Stimulated activated CD4-positive, alpha-beta T cell treated with anti-CD3 and anti-CD28 coated beads, Interleukin-1b, Interleukin-23, amount 100 ng/mL, for 4 hours (primary cell): ENCODE data around the gene SLC25A47.

Source experiments
- DNase-seq, 2 donors: peaks; one replicate each; pipeline ENCODE4 v3.0.0-alpha.2; 2020; ENCODE audit warnings: low read depth in 2 of 2

The SLC25A47 gene

GRCh38 chr14:100346306-100347091 lies 23.4 kb downstream of the SLC25A47 start:
- DNase-seq, result no peak

- no peak for DNase-seq
Measured at GRCh38 chr14:100348253-100348729, 25.2 kb downstream of the SLC25A47 start.

- DNase-seq, result no peak
Measured at GRCh38 chr14:100348784-100349685, 25.9 kb downstream of the SLC25A47 start.

- no peak for DNase-seq
Measured at GRCh38 chr14:100350276-100350926, 27.3 kb downstream of the SLC25A47 start.

DNA sequence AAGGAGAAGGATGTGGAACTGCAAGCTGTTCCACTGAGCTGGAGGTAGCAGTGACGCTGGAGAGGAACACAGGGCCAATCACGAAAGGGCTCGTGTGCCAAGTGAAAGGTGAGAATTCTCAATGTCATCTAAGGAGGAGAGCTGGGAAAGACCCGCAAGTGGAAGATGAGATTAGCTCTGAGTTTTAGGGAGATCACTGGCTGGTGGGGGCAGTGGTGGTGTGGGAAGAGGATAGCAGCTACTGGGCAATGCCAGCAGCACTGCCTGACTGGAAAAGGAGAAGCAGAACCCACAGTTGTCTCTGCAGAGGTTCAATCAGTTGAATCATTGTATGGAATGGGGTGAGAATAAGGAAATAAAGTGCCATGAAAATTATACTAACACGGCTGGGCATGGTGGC lies 27.8 kb downstream of the SLC25A47 start:
- no peak for DNase-seq

DNA sequence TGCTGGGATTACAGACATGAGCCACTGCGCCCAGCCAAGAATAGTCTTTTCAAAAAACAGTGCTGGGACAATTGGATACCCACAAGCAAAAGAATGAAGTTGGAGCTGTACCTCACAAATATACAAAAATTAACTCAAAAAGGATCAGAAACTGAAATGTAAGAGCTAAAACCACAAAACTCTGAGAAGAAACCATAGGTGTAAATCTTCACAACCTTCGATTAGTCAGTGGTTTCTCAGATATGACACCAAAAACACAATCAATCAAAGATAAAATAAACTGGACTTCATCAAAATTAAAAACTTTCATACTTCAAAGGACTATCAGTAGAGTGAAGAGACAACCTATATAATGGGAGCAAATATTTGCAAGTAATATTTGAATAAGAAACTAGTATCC lies 35.3 kb downstream of the SLC25A47 start:
- no peak for DNase-seq

GRCh38 chr14:100359111-100359510 lies 36.0 kb downstream of the SLC25A47 start:
- DNase-seq, result no peak

DNA sequence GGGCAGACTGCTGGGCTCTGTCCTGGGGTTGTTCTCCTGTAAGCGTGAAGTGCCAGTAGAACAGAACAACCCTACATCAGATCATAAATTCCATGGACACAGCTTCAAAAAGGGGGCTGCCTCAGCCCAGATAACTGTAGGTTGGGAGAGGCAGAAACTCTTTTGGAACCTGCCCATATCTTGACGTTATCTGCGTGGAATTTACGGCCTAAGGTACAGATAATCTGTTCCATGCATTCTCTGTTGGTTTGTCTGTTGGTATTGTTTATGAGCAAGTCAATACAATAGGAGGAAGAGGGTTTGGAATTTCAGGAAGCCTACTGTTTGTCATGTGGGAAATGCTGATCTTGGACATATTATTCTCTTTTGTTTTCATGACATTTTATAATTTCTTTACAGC lies 36.7 kb downstream of the SLC25A47 start:
- no peak for DNase-seq

- no peak for DNase-seq
Measured at GRCh38 chr14:100361626-100362025, 38.5 kb downstream of the SLC25A47 start.

- DNase-seq, result no peak
Measured at GRCh38 chr14:100362311-100362927, 39.3 kb downstream of the SLC25A47 start.

GRCh38 chr14:100363053-100363452 lies 39.9 kb downstream of the SLC25A47 start:
- no peak for DNase-seq

DNA sequence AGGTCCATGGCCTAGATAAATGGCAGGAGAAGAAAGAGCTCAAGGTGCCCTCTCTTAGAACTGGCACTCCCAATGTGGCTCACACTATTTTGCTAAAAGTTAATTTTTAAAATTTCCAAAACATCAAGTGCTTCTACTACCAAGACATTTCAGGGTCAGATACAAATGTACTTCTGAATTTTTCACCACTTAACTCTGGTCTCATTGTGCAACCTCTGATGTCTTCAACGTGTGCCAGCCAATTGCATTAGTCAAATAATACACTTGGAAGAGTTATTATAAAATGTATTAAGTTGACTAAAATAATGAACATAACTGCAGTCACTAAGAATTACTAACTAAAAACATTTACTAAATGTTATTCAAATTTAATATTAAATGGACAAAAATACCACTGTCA lies 41.3 kb downstream of the SLC25A47 start:
- DNase-seq, result no peak

- no peak for DNase-seq
Measured at GRCh38 chr14:100365741-100366140, 42.6 kb downstream of the SLC25A47 start.

- no peak for DNase-seq
Measured at GRCh38 chr14:100369019-100369418, 45.9 kb downstream of the SLC25A47 start.

- DNase-seq, result no peak
Measured at GRCh38 chr14:100370003-100370402, 46.9 kb downstream of the SLC25A47 start.

- no peak for DNase-seq
Measured at GRCh38 chr14:100371773-100372172, 48.6 kb downstream of the SLC25A47 start.

- DNase-seq, result no peak
Measured at GRCh38 chr14:100372357-100373048, 49.4 kb downstream of the SLC25A47 start.

DNA sequence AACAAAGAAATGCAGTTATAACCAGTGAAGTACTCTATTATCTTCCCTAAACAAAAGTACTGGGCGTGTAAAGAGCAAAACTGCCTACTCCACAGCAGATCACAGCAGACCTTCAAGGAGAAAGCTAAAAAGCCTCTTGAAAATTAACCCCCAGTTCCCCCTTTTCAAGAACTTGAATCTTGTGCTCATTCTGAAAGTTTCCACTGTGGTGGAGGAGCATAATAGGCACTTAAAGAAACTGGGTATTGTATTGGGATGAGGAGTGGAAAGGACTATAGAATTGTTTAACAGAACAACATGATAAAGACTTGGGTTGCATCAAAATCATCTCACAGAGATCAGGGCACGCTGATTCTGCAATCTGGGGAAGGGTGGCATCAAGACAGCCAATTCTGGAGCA lies 51.1 kb downstream of the SLC25A47 start:
- no peak for DNase-seq

- DNase-seq, result no peak
Measured at GRCh38 chr14:100374876-100375265, 51.7 kb downstream of the SLC25A47 start.

DNA sequence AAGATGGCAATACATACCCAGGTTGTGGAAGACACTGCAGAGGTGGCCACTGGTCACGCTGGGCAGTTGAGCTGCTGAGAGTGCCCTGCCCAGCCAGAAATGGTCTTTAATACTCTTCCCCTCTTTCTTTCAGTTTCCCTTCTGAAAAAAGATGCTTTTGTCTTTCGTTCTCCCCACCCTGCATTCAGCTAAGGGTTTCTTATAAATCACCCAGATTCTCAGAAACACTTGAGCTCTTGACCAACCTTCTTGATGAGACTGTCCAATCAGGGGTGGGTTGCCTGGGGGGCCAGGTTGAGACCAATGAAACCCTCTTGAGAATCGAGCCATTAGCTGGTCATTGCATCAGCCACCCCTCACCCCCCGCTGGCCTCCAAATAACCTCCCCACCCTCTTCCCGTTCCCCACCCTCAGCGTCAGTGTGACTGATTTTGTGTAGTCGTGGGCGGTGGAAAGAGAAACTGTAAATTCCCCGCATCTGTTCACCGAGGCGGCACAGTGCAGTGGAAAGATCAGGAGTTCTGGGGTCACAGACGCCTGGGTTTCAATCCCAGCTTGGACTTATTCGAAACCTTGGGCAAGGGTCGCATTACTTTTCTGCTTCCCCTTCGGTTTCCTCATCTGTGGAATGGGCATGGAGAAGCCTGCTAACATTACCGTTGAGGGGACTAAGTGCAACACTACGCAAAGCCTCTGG lies 52.3 kb downstream of the SLC25A47 start:
- peak; percentile 68 to 70 for DNase-seq
